ENCODE results near the gene ETDA. TPM values are rescaled to one million over a fixed set of nuclear protein-coding genes. Genes with fewer than 3 reads are reported as not detected.
"Not testable (repeated sequence)": the region's sequence is repeated elsewhere in the genome, so short reads cannot be mapped to it uniquely, and the experiment has no call there.

The ETDA gene
- total RNA-seq, 2 experiments from 2014 or later: not detected

- Histone ChIP-seq H3K27ac (ENCODE audit: low read depth in 1 of 2, low read length in 2 of 2) (no peak overlapping the region), H3K36me3 (ENCODE audit: insufficient read depth, low read length) (no peaks in the 10 kb centered on the region), H3K4me3 (ENCODE audit: low read length) (no peak overlapping the region), H3K27me3 (ENCODE audit: control insufficient read depth in 1 of 2, insufficient read depth in 2 of 2, low read length in 2 of 2) (no peaks in the 10 kb centered on the region), H3K9me3 (ENCODE audit: control insufficient read depth in 1 of 2, insufficient read depth in 1 of 2, low read length in 2 of 2) (no peaks in the 10 kb centered on the region), H3K4me1 (ENCODE audit: insufficient read depth, low read length) (no peaks in the 10 kb centered on the region)
- Mint-ChIP-seq H3K27me3 (no peaks in the 10 kb centered on the region), H3K4me1 (ENCODE audit: low read depth) (no peaks in the 10 kb centered on the region), H3K9me3 (no peaks in the 10 kb centered on the region), H3K27ac (no peak overlapping the region), H3K36me3 (ENCODE audit: low read depth) (no peaks in the 10 kb centered on the region), H3K4me3 (no peak overlapping the region)
- ATAC-seq (ENCODE audit: poor library complexity): no peak
- ChIA-PET CTCF (no interaction called here), POLR2A (no interaction called here)
- DNase-seq: no peak
- TF ChIP-seq, protein P1, sequence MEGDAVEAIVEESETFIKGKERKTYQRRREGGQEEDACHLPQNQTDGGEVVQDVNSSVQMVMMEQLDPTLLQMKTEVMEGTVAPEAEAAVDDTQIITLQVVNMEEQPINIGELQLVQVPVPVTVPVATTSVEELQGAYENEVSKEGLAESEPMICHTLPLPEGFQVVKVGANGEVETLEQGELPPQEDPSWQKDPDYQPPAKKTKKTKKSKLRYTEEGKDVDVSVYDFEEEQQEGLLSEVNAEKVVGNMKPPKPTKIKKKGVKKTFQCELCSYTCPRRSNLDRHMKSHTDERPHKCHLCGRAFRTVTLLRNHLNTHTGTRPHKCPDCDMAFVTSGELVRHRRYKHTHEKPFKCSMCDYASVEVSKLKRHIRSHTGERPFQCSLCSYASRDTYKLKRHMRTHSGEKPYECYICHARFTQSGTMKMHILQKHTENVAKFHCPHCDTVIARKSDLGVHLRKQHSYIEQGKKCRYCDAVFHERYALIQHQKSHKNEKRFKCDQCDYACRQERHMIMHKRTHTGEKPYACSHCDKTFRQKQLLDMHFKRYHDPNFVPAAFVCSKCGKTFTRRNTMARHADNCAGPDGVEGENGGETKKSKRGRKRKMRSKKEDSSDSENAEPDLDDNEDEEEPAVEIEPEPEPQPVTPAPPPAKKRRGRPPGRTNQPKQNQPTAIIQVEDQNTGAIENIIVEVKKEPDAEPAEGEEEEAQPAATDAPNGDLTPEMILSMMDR (IDR thresholded peaks at IDR 0.05): no peak
- intact Hi-C loops (cut with DNase I, micrococcal nuclease): no loop called here
Observed at GRCh38 chrX:135256923-135257322, 5.1 kb downstream of the ETDA start.

DNA sequence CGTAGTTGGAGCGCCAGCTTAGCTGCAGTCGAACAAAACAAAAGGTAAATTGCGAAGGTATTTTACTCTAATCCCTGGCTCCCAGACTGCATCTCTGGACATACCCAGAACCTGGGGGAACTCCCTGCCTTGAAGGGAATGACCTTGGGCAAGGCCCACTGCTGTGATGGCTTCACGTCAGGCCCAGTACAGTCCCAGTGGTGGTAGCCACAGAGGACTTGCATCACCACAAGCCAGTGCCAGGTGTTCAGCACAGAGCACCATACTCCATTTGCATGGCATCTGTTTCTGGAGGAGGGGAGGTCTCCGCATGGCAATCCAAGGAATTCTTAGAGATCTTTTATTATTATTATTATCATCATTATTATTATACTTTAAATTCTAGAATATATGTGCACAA lies 5.6 kb downstream of the ETDA start:
- TF ChIP-seq, protein P1 (IDR thresholded peaks at IDR 0.05): no peak
- H3K4me1 Mint-ChIP-seq (ENCODE audit: low read depth): no peaks in the 10 kb centered on the region
- no peaks in the 10 kb centered on the region for H3K27me3 ChIP-seq (ENCODE audit: control insufficient read depth in 1 of 2, insufficient read depth in 2 of 2, low read length in 2 of 2)
- no peaks in the 10 kb centered on the region for H3K4me1 ChIP-seq (ENCODE audit: insufficient read depth, low read length)
- ATAC-seq (ENCODE audit: poor library complexity): no peak
- no peak for DNase-seq
- intact Hi-C loops (cut with DNase I, micrococcal nuclease): no loop called here
- ChIA-PET POLR2A (interaction anchor here (0.6 kb wide), 1 partner anchor 69 kb away, joined by 3 read pairs; no protein-coding TSS in a partner anchor), CTCF (no interaction called here)
- no peak overlapping the region for H3K27ac ChIP-seq (ENCODE audit: low read depth in 1 of 2, low read length in 2 of 2)
- no peaks in the 10 kb centered on the region for H3K9me3 ChIP-seq (ENCODE audit: control insufficient read depth in 1 of 2, insufficient read depth in 1 of 2, low read length in 2 of 2)
- H3K4me3 ChIP-seq (ENCODE audit: low read length): no peak overlapping the region
- no peak overlapping the region for H3K27ac Mint-ChIP-seq
- H3K4me3 Mint-ChIP-seq: no peak overlapping the region
- no peaks in the 10 kb centered on the region for H3K27me3 Mint-ChIP-seq
- H3K36me3 Mint-ChIP-seq (ENCODE audit: low read depth): no peaks in the 10 kb centered on the region
- H3K36me3 ChIP-seq (ENCODE audit: insufficient read depth, low read length): no peaks in the 10 kb centered on the region
- no peaks in the 10 kb centered on the region for H3K9me3 Mint-ChIP-seq

- H3K36me3 Mint-ChIP-seq (ENCODE audit: low read depth); H3K4me3 Mint-ChIP-seq; H3K27ac ChIP-seq (ENCODE audit: low read depth in 1 of 2, low read length in 2 of 2); DNase-seq; H3K36me3 ChIP-seq (ENCODE audit: insufficient read depth, low read length); H3K4me1 ChIP-seq (ENCODE audit: insufficient read depth, low read length); intact Hi-C loops (cut with DNase I, micrococcal nuclease); H3K27me3 ChIP-seq (ENCODE audit: control insufficient read depth in 1 of 2, insufficient read depth in 2 of 2, low read length in 2 of 2); CTCF ChIA-PET; H3K9me3 Mint-ChIP-seq; ATAC-seq (ENCODE audit: poor library complexity); H3K9me3 ChIP-seq (ENCODE audit: control insufficient read depth in 1 of 2, insufficient read depth in 1 of 2, low read length in 2 of 2); H3K27ac Mint-ChIP-seq; H3K4me3 ChIP-seq (ENCODE audit: low read length); H3K4me1 Mint-ChIP-seq (ENCODE audit: low read depth); POLR2A ChIA-PET: not testable (repeated sequence)
- peaks cover 11% of the 10 kb centered on the region for H3K27me3 Mint-ChIP-seq
Observed at GRCh38 chrX:135260976-135261375, 9.1 kb downstream of the ETDA start.

DNA sequence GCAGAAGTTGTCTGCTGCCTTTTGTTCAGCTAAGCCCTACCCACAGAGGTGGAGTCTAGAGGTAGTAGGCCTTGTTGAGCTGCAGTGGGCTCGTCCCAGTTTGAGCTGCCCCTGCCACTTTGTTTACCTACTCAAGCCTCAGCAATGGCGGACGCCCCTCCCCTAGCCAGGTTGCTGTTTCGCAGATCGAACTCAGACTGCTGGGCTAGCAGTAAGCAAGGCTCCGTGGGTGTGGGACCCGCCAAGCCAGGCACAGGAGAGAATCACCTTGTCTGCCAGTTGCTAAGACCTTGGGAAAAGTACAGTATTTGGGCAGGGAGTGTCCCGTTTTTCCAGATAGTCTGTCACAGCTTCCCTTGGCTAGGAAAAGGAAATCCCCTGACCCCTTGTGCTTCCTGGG lies 11.5 kb downstream of the ETDA start:
- intact Hi-C loops (cut with DNase I, micrococcal nuclease); H3K36me3 ChIP-seq (ENCODE audit: insufficient read depth, low read length); DNase-seq; POLR2A ChIA-PET; ATAC-seq (ENCODE audit: poor library complexity); H3K9me3 Mint-ChIP-seq; H3K27ac ChIP-seq (ENCODE audit: low read depth in 1 of 2, low read length in 2 of 2); H3K27ac Mint-ChIP-seq; H3K4me3 Mint-ChIP-seq; CTCF ChIA-PET; H3K4me1 ChIP-seq (ENCODE audit: insufficient read depth, low read length); H3K27me3 ChIP-seq (ENCODE audit: control insufficient read depth in 1 of 2, insufficient read depth in 2 of 2, low read length in 2 of 2); H3K9me3 ChIP-seq (ENCODE audit: control insufficient read depth in 1 of 2, insufficient read depth in 1 of 2, low read length in 2 of 2); H3K36me3 Mint-ChIP-seq (ENCODE audit: low read depth); H3K4me3 ChIP-seq (ENCODE audit: low read length); H3K4me1 Mint-ChIP-seq (ENCODE audit: low read depth): not testable (repeated sequence)
- H3K27me3 Mint-ChIP-seq: peaks cover 12% of the 10 kb centered on the region
